GM19452 (cell line): Measurements from ENCODE around the gene TMEM151A.
"Not testable (repeated sequence)": the region's sequence is repeated elsewhere in the genome, so short reads cannot be mapped to it uniquely, and the experiment has no call there.

Experiments used
- ATAC-seq: cut with Tn5 transposase; IDR thresholded peaks from one replicate; pipeline ENCODE4 v1.9.1; 2021; ENCODE audit not compliant: unreplicated experiment

Gene TMEM151A

DNA sequence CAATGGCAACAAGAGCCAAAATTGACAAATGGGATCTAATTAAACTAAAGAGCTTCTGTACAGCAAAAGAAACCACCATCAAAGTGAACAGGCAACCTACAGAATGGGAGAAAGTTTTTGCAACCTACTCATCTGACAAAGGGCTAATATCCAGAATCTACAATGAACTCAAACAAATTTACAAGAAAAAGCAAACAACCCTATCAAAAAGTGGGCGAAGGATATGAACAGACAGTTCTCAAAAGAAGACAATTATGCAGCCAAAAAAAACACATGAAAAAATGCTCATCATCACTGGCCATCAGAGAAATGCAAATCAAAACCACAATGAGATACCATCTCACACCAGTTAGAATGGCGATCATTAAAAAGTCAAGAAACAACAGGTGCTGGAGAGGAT, 28.6 kb downstream of the TMEM151A start:
- not testable (repeated sequence) for ATAC-seq

DNA sequence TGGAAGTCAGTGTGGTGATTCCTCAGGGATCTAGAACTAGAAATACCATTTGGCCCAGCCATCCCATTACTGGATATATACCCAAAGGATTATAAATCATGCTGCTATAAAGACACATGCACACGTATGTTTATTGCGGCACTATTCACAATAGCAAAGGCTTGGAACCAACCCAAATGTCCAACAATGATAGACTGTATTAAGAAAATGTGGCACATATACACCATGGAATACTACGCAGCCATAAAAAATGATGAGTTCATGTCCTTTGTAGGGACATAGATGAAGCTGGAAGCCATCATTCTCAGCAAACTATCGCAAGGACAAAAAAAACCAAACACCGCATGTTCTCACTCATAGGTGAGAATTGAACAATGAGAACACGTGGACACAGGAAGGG, 29.1 kb downstream of the TMEM151A start:
- not testable (repeated sequence) for ATAC-seq

DNA sequence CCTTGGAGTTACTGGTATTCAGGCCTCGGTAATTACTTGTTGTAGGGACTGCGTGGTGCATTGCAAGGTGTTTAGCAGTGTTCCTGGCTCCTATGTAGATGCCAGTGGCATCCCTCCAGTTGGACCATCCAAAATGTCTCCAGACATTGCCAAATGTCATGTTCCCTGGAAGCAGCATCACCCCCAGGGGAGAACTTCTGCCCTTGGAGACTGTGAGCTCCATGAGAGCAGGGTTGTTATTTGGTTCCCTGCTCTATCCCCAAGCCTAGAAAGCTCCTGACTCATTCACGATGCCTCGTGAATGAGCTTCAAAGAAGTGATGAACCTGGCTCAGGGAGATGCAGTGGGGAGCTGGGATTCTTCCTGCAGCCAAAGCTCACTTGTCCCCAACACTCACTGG, 29.9 kb downstream of the TMEM151A start:
- ATAC-seq = no peak

DNA sequence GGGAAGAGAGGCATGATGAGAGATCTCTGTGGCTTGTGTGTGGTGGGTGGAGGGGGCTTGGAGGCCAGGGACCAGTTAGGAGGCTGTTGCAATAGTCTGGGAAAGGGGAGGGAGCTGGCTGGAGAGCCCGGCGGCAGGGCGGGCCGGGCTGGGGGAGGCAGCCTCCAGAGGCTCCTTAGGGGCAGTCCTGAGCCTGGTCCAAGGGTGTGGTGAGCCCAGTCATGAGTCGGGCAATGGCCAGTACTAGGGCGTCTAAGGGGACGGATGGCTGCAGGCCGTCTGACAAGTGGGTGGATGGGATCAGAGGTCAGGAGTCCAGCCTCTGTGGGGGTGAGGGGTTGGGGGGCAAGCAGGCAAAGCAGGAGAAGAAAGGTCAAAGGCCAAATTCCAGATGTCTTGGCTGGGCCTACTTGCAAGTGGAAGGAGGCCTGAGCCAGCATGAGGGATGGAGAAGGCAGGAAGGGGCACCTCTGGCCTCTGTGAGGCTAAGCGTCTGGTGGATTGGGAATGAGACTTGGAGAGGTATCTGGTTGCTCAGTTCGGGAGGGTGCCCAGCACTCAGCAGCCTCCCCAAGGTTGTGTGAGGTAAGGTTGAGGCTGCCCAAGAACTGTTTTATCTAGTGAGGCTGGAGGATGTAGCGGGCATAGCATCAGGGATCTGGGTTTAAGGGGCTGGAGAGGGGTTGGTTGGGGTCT, 31.2 kb downstream of the TMEM151A start:
- ATAC-seq = no peak

DNA sequence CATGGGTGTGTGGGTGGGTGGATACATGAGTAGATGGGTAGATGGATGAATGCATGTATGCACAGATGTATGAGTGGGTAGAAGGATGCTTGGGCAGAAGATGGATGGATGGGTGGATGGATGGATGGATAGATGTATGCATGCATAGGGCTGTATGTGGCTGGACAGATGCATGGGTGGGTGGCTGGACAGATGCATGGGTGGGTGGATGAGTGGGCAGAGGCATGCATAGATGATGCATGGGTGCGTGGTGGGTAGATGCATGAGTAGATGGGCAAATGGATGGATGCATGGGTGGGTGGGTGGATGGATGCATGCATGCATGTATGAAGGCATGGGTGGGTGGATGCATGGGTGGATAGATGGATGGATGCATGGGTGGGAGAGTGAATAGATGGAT, 32.0 kb downstream of the TMEM151A start:
- no peak for ATAC-seq

DNA sequence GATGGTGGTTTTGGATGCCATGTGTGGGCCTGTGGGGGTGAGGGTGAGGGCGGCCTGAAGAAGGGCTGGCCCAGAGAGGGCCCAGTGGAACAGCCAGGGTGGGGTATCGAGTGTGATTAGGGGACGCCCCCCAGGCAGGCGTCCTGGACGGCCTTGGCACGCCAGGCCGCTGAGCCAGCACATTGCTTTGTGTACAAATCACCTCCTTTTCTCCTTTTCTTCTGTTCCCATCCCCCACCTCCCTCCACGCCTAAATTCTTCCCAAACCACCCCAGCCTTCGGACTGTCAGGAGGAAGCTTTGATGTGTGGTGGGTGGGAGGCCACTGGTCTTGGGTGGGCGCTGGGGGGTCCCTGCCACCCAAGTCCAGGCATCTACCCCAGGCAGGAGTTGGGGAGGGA, 33.0 kb downstream of the TMEM151A start:
- ATAC-seq = no peak

DNA sequence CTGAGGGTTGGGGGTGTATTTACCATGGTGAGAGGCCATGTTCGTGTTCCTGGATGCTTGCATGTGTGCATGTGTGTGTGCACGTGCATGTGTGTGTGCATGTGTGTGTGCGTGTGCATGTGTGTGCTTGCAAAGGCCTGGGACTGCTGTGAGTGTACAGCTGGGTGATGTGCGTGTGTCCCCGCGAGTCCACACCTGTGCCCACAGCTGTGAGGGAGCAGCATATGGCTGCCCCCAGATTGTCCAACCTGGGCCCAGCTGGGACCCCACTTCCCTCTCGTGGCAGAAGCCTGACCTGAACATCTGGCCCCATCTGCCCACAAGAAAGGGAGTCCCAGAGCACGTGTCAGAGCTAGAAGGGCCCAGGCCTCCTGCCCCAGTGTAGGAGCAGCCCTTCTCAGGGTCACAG, 33.6 kb downstream of the TMEM151A start:
- no peak for ATAC-seq

DNA sequence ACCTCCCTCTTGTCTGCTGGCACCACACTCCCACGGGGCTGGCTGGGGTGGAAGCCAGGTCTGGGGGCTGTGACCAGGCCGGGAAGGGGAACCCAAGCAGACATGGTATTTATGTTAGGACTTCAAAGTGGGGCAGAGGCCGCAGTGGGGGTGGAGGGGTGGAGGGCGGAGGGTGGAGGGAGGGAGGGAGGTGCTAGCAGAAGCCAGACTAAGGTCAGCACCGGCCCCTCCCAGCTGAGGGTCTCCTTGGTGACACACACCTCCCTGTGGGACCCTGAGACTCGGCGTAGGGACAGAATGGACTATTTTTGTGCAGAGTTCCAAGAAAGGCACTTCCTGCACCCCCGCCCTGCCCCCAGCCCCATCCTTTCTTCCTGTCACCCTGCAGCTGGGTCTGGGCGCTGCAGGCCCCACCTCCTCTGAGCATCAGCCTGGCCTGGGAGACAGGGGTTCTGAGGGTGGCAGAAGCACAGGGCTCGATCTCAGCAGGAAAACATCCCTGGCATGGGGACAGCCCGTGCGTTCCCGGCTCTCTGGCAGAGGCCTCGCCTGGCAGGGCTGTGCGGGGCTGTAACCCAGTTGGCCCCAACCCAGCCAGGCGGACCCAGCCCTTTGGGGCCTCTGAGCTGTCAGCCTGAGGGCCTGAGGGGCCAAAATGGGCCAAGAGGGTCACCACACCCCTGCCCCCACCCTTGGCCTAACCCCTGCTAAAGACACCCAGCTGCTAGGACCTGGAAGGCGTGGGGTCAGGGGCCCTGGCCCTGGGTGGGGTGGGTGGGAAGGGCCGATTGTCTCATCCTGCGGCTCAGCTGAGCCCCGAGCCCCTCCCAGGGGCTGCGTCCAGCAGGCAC, 34.8 kb downstream of the TMEM151A start:
- ATAC-seq = no peak

DNA sequence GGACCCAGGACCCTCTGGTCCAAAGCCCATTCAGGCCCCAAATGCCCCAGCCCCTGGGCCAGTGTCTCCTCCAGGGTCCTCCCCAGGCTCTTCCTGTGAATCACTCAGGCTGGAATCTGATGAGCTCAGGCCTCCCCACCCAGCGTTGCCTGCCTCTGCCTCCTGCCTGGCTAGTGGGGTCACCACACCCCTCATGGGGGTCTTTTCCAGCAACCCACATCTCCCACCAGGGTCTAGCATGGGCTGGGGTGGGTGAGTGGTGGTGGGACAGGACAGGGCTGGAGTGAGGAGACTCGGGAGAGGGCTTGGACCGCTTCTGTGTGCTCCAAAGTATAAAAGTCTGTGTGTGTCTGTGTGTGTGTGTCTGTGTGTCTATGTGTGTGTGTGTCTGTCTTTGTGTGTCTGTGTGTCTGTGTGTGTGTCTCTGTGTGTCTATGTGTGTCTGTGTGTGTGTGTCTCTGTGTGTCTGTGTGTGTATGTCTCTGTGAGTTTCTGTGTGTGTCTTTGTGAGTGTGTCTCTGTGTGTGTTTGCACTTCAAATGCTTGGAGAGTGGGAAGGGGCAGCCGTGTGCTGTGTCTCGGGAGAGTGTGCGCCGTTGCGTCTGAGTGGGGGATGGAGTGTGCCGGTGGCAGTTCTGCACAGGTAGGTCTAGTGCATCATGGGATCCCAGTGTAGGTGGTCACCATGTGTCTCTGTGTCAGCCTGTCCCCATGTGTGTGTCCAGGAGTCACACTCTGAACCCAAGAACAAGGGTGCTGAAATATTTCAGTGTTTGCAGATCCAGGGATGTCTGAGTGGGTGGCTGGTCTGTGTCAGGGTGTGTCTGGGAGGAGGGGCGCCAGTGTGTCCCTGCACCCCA, 35.7 kb downstream of the TMEM151A start:
- no peak for ATAC-seq

DNA sequence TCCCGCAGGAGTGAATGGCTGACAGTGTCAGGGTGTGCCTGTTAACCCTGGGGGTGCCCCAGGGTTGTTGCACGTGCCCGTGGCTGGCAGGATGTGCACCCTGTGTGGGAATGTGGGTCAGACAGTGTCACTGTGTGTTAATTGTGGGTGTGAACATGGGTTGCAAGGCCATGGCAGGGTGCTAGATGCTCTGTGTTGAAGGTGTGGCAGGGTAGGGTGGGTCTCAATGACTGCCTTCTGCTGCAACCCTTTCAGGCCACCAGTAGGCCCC, 36.3 kb downstream of the TMEM151A start:
- no peak for ATAC-seq

DNA sequence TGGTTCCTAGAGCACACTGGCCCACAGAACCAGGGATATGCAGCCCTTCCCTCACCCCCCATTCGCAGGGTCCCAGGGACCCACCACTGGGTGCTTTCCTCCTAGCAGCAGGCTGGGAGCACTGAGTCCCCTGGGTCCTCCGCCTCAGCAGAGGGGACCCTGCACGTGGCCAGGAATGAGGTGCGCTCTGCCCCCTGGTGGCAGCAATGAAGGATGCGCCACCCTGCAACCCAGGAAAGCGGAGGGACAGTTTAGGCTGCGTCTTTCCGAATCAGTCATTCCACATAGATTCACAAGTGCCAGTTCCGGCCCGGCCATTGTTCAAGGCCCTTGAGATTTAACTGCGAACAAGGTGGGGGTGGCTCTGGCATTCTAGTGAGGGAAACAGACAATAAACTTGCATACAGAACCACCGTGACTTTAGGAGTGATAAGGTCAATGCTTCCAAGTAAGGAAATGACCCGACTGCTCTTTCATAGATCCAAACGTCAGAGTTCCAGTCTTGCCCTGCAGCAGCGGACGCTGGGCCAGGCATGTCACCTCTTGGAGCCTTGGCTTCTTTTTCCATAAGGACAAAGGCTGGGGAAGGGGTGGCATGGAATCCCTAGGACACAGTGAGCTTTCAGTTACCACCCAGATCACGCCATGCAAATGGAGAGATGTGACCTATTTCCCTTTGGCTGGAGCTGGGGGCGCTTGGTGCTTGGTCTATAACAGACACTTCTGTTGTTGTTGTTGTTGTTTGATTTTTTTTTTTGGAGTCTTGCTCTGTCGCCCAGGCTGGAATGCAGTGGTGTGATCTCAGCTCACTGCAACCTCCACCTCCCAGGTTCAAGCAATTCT, 36.8 kb downstream of the TMEM151A start:
- no peak for ATAC-seq

DNA sequence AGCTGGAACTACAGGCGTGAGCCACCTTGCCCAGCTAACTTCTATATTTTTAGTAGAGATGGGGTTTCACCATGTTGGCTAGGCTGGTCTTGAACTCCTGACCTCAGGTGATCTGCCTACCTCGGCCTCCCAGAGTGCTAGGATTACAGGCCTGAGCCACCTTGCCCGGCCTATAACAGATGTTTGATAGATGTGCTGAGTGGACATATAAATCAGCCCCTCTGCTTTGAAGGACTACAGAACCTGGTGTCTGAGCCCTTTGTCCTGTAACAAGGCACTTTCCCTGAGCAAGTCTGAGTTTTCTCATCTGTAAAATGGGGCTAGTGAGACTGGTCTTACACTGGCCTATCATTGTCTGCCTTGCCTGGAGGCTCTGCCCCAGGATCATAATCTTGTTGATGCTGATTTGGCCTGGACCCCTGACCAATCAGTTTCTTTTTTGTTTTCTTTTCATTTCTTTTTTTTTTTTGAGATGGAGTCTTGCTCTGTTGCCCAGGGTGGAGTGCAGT, 37.5 kb downstream of the TMEM151A start:
- ATAC-seq = no peak

DNA sequence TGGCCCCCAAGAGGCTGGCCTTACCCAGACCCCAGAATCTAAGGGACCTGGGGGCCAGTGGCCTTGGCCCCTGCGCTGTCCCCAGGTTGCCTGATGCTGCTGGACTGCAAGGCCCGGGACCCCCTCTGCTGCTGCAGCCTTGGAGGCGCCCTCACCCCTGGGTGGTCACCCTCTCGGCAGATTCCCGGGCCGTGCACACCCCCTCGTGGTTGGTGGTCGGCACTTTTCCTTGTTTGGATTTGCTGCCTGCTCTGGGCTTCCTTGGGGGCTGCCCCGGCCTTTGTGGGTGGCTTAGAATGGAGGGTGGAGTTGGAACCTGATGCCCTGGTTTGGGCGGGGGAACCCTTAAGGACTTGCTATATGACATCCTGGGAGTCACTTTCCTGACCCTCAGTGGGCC, 39.2 kb downstream of the TMEM151A start:
- ATAC-seq = no peak

DNA sequence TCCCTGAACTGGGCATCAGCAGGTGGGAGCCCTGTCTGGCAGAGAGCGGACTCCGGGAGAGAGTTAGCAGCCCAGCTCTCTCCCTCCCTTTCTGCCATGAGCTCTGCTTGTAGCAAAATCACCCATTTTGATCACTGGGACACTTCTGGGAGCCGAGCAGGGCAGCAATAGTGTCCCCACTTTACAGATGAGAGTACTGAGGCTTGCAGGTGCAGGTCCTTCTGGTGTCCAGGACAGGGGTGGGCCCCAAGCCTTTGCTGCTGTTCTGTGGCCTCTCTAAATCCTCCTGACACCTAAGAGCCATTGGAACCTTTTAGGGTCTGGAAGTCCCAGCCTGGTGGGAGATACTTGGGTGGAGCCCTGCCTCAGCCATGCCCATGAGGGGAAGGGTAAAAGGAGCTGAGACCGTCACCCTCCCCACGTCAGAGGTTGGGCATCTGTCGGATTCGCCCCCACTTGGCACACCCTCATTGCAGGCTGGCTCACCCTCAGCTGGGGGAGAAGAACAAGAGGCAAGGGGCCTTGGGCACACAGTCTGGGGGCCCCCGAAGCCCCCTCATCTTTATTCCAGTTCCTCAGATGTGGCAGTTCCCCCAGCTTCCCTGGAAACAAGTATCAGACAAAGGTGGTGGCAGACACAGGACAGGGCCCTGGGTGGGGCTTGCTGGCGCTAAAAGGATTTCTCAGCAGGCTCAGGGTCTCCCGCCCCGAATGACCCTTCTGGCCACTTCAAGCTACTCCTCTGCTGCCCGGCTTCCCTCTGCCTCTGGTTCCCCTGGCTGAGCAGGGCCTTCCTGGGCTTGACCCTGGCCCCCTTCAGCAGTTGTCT, 40.1 kb downstream of the TMEM151A start:
- no peak for ATAC-seq

DNA sequence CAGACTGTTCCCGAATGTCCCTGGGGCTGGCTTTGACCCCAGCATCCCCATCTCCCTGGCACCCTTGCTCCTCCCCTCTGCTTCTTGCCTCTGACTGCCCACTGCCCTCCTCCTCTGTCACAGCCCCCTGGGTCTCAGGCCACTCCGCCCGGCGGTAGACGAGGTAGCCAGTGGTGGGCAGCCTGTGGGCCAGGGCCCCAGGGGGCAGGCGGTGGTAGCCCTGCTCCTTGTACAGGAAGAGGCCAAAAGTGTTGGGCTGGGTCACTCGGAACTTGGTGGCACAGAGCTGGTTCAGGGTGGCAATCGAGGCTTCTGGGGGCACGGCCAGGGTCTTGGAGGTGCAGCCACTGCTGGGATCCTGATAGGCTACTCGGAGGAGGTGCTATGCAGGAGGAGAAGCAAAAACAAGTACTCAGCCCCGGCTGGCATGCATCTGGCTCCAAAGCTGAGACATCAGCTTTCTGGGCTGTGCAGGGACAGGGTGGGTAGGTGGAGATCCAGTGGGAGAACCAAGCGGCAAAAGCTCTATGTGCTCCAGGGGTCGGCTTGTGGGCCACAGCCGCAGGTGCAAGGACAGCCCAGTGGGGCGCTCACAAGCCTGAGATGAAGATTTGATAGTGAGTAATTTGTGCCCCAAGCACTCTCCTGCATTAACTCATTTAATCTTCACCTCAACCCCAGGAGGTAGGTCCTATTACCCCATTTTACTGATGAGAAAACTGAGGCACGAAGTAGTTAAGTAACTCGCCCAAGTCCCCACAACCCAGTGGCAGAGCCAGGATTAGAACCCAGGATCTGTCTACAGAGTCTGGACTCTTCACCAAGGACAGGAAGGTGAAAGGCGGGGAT, 40.9 kb downstream of the TMEM151A start:
- no peak for ATAC-seq

DNA sequence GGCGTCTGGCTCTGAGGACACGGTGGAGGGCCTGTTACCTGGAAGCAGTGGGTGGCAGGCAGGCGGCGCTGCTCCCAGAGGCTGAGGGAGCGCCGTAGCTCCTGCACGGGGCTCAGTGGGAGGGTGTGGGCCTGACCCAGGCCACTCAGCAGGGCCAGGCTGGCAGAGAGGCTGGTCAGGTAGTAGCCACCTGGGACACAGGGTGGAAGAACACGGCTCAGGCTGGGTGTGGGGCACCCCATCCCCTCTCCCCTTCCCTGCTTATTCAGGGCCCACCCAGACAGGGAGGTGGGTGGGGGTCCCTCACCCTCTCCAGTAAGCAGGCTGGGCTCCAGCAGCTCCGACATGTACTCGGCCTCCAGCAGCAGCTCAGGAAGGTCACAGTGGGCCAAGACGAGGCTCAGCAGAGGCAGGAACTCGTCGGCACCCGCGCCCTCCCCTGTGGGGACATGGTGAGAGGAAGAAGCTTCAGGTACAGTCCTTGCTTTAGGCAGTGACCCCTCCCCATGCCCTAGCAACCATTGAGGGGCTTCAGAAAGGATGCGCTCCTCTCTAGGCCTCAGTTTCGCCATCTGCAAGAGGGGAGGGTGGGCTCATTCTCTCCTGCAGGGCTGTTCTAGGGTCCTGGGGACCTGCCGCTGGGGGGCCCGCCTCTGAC, 41.7 kb downstream of the TMEM151A start:
- ATAC-seq = no peak

DNA sequence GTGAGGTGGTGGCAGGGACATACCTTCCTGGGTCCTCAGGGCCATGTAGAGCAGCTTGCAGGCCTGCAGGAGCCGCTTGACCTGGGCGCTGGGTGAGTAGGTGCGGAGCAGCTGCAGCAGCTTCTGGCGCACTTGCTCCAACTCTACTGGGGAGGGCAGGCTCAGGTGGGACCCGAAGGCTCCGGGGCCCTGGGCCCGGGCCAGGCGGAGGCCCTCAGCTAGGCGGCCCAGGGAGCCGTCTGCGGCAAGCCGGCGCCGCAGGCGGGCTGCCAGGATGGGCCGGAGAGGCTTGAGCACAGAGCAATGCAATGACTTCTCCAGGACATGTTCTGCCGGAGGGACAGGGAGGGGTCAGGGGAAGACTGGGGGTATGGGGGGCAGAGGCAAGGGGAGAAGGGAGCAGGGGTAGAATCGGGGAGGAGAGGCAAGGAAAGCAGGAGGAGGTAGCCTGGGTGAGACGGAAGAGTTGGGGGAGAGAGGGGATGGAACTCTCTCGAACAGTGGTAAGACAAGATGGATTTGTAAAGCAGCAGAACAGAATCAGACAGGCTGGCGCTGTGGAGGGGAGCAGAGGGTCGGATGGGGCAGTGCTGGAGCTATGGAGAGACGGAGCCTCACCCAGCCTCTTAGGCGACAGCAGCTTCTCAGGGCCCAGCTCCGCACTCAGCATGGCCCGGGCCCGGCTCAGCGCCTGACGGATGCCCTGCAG, 42.4 kb downstream of the TMEM151A start:
- no peak for ATAC-seq
